Gastroesophageal sphincter (tissue), 3 donors: ENCODE results near the gene ZIM2.

Experiments
- CTCF ChIP-seq, 4 experiments: fragments of 200-600 bp in 2 of 4; fragments of 450-650 bp in 2 of 4; sonication (generic) in 1 of 4; IDR thresholded peaks; one replicate each; pipeline ENCODE4 v1.5.1; 2017 to 2019; ENCODE audit warnings: antibody characterized with exemption in 4 of 4, mild to moderate bottlenecking in 2 of 4, moderate library complexity in 2 of 4
- POLR2A ChIP-seq, 2 donors: fragments of 450-650 bp; IDR thresholded peaks; one replicate each; pipeline ENCODE4 v1.6.1; 2017; ENCODE audit warnings: antibody characterized with exemption in 2 of 2, mild to moderate bottlenecking in 2 of 2, moderate library complexity in 1 of 2

GRCh38 chr19:56746367-56746766, 94.2 kb downstream of the ZIM2 start:
- TF ChIP-seq CTCF (IDR thresholded peaks at IDR 0.05) = no peak
- no peak for TF ChIP-seq POLR2A (IDR thresholded peaks at IDR 0.05)
